Erythroblast (primary cell): Measurements from ENCODE around the gene DRC7.

Source experiments
- GATA1 ChIP-seq: IDR thresholded peaks from 2 replicates; pipeline ENCODE4 v1.6.1; 2011; ENCODE audit warnings: low read depth, mild to moderate bottlenecking, control low read depth, low read length, moderate library complexity
- POLR2A ChIP-seq: IDR thresholded peaks from 2 replicates; pipeline ENCODE4 v1.6.1; 2011; ENCODE audit warnings: mild to moderate bottlenecking, low read length

- TF ChIP-seq POLR2A, result no peak
- TF ChIP-seq GATA1, result no peak
These were observed 62.8 kb downstream of the DRC7 start for GRCh38 chr16:57757326-57757786.
